CMK (cell line): ENCODE results near the gene OR5H2.
"Not testable (repeated sequence)": the region's sequence is repeated elsewhere in the genome, so short reads cannot be mapped to it uniquely, and the experiment has no call there.

ENCODE experiments used
- DNase-seq: peaks from one replicate; pipeline ENCODE4 v3.0.0-alpha.2; 2010; ENCODE audit warnings: low read depth

The OR5H2 gene

GRCh38 chr3:98282205-98282604 lies at the start of gene OR5H2:
Gene OR5H2, plus strand, starts transcription at chr3:98282505. Its CDS starts 398 bp downstream, at chr3:98282903.
- DNase-seq = no peak

- no peak for DNase-seq
These were observed 48.8 kb upstream of the OR5H2 start for GRCh38 chr3:98233468-98233867.

GRCh38 chr3:98240131-98240530 lies 42.2 kb upstream of the OR5H2 start:
- DNase-seq = no peak

GRCh38 chr3:98242155-98242554 lies 40.1 kb upstream of the OR5H2 start:
- no peak for DNase-seq

- DNase-seq = no peak
These were observed 38.5 kb upstream of the OR5H2 start for GRCh38 chr3:98243843-98244242.

GRCh38 chr3:98246142-98246541 lies 36.2 kb upstream of the OR5H2 start:
- no peak for DNase-seq

- DNase-seq = not testable (repeated sequence)
These were observed 26.3 kb upstream of the OR5H2 start for GRCh38 chr3:98256026-98256425.

- peak; percentile 1 for DNase-seq
These were observed 22.6 kb upstream of the OR5H2 start for GRCh38 chr3:98259707-98260106.

- DNase-seq = no peak
These were observed 20.3 kb upstream of the OR5H2 start for GRCh38 chr3:98262046-98262445.

GRCh38 chr3:98263944-98264343 lies 18.4 kb upstream of the OR5H2 start, which contains the start of gene OR5H6:
Gene OR5H6, plus strand, starts transcription at chr3:98264244. Its CDS starts 89 bp downstream, at chr3:98264333.
- no peak for DNase-seq

- DNase-seq = no peak
These were observed 12.5 kb upstream of the OR5H2 start for GRCh38 chr3:98269846-98270245.

- DNase-seq = no peak
These were observed 10.2 kb upstream of the OR5H2 start for GRCh38 chr3:98272126-98272525.

- DNase-seq = no peak
These were observed 7.4 kb upstream of the OR5H2 start for GRCh38 chr3:98274914-98275313.

GRCh38 chr3:98290916-98291315 lies 8.6 kb downstream of the OR5H2 start:
- no peak for DNase-seq

- no peak for DNase-seq
These were observed 9.1 kb downstream of the OR5H2 start for GRCh38 chr3:98291332-98291957.

GRCh38 chr3:98322101-98322500 lies 39.8 kb downstream of the OR5H2 start:
- no peak for DNase-seq

- DNase-seq = no peak
These were observed 40.4 kb downstream of the OR5H2 start for GRCh38 chr3:98322686-98323085.

- no peak for DNase-seq
These were observed 41.1 kb downstream of the OR5H2 start for GRCh38 chr3:98323425-98323824.

- no peak for DNase-seq
These were observed 42.8 kb downstream of the OR5H2 start for GRCh38 chr3:98325055-98325454.

GRCh38 chr3:98326105-98326893 lies 44.0 kb downstream of the OR5H2 start:
- no peak for DNase-seq

- no peak for DNase-seq
These were observed 44.6 kb downstream of the OR5H2 start for GRCh38 chr3:98326945-98327344.

GRCh38 chr3:98328933-98329332 lies 46.6 kb downstream of the OR5H2 start:
- DNase-seq = no peak

GRCh38 chr3:98329392-98330124 lies 47.3 kb downstream of the OR5H2 start:
- peak; percentile 5 for DNase-seq
